HUES64 (cell line): Measurements from ENCODE around the gene TLCD3B.

Source experiments
- H3K27ac ChIP-seq: 2 replicates; pipeline ENCODE4 v1.7.0; 2013; ENCODE audit warnings: low read depth, low read length, inconsistent platforms
- H3K27me3 ChIP-seq: 2 replicates; pipeline ENCODE4 v1.6.1; 2013; ENCODE audit warnings: mild to moderate bottlenecking, low read length; ENCODE audit not compliant: insufficient read depth
- H3K36me3 ChIP-seq: 2 replicates; pipeline ENCODE4 v1.6.1; 2013; ENCODE audit warnings: mild to moderate bottlenecking, low read length; ENCODE audit not compliant: insufficient read depth
- H3K4me1 ChIP-seq: 2 replicates; pipeline ENCODE4 v1.6.1; 2013; ENCODE audit warnings: mild to moderate bottlenecking, low read length, moderate library complexity; ENCODE audit not compliant: insufficient read depth
- H3K4me3 ChIP-seq: 2 replicates; pipeline ENCODE4 v1.5.1; 2013; ENCODE audit warnings: mild to moderate bottlenecking, low read length, moderate library complexity
- H3K9ac ChIP-seq: 2 replicates; pipeline ENCODE4 v1.6.1; 2013; ENCODE audit warnings: mild to moderate bottlenecking, low read depth, low read length
- H3K9me3 ChIP-seq: 2 replicates; pipeline ENCODE4 v1.6.1; 2013; ENCODE audit warnings: low read depth, low read length; ENCODE audit not compliant: insufficient read depth
- WGBS: fragments of 150-250, 120-280 bp; methylation state at CpG from one replicate; pipeline ENCODE4 v1.1.7; 2013; ENCODE audit warnings: missing lambda C conversion rate; 5-methylcytosine and 5-hydroxymethylcytosine counted together

TLCD3B gene

DNA sequence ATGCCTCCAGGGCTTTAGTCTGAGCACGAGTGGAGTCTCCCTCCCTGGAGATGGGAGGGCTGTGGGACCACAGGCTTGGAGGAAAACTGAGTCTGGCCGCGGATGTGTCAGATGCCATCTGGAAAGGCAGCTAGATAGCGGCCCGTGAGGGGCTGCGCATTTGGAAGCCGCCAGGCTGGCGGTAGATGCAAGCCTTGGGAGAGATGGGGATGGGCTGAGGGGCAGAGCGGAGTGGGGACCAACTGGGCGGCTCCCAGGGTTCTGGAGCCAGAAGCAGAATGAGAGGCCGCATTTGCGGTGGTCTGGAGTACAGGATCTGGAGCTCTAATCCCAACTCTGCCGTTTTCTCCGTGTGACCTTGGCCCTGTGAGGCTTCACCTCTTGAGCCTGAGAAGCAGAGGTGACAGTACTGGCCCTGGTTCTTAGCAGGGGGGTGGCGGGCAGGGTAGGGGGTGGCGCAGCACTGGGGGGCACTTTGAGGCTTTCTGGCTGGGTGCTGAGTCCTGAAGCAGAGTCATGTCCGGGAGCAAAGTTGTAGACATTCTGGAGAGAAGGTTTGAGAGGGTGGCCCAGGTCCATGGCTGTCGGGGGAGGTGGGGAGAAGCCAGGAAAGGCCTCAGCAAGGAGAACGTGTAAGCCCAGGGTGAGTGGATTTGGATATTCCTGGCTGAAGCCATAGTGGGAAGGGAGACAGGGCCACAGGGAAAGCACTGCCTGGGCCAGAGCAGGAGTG lies 28.3 kb downstream of the TLCD3B start:
- Histone ChIP-seq H3K27ac (no peak overlapping the region), H3K9me3 (no peaks in the 10 kb centered on the region), H3K4me1 (0 out of 2 replicates have a peak, but pooled peaks cover 3% of the 10 kb centered on the region), H3K36me3 (peaks cover 31% of the 10 kb centered on the region; the same call in 1 of the 2 replicates), H3K9ac (no peak overlapping the region), H3K27me3 (no peaks in the 10 kb centered on the region), H3K4me3 (no peak overlapping the region)
- 91% methylated on average over 19 of the region's 19 CpGs for WGBS

DNA sequence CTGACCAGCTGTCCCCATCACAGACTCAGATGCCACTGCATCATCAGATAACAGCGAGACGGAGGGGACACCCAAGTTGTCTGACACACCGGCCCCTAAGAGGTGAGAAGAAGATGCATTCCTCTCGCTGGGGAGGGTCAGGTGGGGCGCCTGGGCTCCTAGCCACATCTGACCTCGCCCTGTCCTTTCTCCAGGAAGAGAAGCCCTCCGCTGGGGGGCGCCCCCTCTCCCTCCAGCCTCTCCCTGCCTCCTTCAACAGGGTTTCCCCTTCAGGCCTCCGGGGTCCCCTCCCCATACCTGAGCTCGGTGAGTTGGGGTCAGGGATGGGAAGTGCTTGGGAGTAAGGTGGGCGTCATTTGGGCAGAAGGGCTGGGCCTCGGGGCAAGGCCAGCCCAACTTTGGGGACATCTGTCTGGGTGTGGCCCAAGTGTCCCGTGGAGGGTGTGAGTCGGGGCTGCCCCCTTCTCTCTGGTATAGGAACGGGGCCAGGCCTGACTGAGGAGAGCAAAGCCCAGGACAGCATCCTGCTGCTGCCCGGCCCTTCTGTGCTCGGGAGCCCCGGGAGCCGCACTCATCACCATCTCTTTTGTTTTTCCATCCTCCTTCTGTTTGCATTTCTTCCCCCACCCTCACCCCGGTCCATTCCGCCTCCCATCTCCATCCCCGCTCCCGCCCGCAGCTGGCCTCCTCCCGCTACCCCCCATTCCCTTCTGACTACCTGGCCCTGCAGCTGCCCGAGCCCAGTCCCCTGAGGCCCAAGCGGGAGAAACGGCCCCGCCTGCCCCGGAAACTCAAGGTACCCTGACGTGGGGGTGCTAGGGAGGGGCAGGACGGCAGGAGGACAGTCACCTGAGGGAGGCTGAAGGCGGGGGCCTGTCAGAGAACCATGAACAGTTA lies 30.1 kb downstream of the TLCD3B start:
- Histone ChIP-seq H3K36me3 (peaks cover 30% of the 10 kb centered on the region; the same call in 1 of the 2 replicates), H3K9me3 (no peaks in the 10 kb centered on the region), H3K9ac (no peak overlapping the region), H3K4me1 (0 out of 2 replicates have a peak, but pooled peaks cover 3% of the 10 kb centered on the region), H3K27me3 (no peaks in the 10 kb centered on the region), H3K27ac (peak overlapping the region; percentile 41; the same call in 1 of the 2 replicates), H3K4me3 (no peak overlapping the region; the same call in 1 of the 2 replicates)
- 80% methylated on average over 33 of the region's 33 CpGs for WGBS

- H3K27ac ChIP-seq = no peak overlapping the region
- 94% methylated on average over 6 of the region's 6 CpGs for WGBS
- no peak overlapping the region for H3K9ac ChIP-seq
- H3K9me3 ChIP-seq = no peaks in the 10 kb centered on the region
- peaks cover 26% of the 10 kb centered on the region; the same call in 1 of the 2 replicates for H3K36me3 ChIP-seq
- H3K4me1 ChIP-seq = peaks cover 3% of the 10 kb centered on the region; the same call in 1 of the 2 replicates
- H3K27me3 ChIP-seq = no peaks in the 10 kb centered on the region
- H3K4me3 ChIP-seq = no peak overlapping the region
These were observed 31.5 kb downstream of the TLCD3B start for GRCh38 chr16:29999605-30000004.

DNA sequence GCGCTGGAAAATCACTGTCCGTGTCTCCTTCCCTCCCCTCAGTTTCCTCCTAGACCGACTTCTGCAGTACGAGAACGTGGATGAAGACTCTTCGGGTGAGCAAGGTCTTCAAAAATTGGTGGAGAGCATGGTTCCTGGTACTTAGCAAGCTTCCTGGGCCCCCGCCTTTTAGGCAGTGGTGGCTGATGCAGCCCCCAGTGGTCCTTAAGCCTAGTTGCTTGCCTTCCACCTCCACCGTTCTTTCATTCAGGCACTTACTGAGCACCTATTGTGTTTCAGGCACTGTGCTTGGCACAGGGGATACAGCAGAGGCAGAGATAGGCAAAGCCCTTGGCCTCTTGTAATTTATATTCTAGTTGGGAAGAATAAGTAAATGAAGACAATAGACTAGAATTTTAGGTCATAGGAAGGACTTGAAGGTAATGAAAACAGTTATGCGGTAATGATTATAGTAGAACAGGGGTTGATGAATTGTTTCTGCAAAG lies 34.3 kb downstream of the TLCD3B start:
- peak overlapping the region; percentile 93 for H3K4me3 ChIP-seq
- H3K9ac ChIP-seq = peak overlapping the region; percentile 66
- H3K27me3 ChIP-seq = no peaks in the 10 kb centered on the region
- peaks cover 3% of the 10 kb centered on the region; the same call in 1 of the 2 replicates for H3K4me1 ChIP-seq
- peaks cover 37% of the 10 kb centered on the region for H3K36me3 ChIP-seq
- no peaks in the 10 kb centered on the region for H3K9me3 ChIP-seq
- 34% methylated on average over 9 of the region's 9 CpGs for WGBS
- H3K27ac ChIP-seq = no peak overlapping the region

DNA sequence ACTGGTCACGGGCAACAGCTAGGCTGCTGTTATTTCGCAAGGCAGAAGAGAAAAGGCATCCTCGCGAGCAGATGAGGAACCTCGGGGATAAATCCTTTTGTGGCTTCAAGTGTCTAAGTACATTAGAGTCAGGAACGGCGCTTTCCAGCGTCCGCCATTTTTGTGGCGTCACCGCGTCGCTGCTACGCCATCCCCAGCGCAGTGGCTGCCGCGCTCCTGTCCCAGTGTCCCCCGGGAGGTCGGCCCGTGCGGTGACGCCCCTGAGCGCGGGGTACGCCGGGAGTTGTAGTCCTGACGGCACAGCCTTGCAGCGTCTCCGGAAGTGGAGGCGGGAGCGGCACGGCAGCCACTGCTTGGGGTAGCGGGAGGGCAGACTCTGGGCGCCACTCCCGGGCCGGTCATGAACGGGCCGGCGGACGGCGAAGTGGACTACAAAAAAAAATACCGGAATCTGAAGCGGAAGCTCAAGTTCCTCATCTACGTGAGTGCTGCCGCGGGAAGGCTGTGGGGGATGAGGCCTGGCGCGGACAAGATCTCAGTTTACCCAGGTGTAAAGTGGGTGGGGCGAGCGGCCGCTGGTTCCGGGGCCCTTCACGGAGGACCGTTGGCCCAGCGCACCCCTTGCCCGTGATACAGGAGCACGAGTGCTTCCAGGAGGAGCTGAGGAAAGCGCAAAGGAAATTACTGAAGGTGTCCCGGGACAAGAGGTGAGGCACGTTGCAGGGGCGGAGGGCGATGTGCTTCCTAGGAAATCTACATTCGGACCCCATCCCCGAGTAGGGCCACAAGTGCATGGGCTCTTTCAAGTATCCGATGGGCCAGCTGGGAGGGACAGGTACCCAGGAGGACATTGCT lies 34.9 kb downstream of the TLCD3B start, which contains the start of gene INO80E:
Gene INO80E (plus strand): TSS at position 331 of the 855 bp plus-strand sequence. CDS start 70 bp downstream, at position 401.
- under 1% methylated on average over 65 of the region's 65 CpGs for WGBS
- peak within 1 kb of the TSS; percentile 97 for H3K27ac ChIP-seq
- H3K4me3 ChIP-seq = peak within 1 kb of the TSS; percentile 93
- H3K27me3 ChIP-seq = no peaks in the 10 kb centered on the region
- H3K4me1 ChIP-seq = peaks cover 3% of the 10 kb centered on the region; the same call in 1 of the 2 replicates
- H3K9ac ChIP-seq = peak within 1 kb of the TSS; percentile 95
- H3K36me3 ChIP-seq = peaks cover 40% of the 10 kb centered on the region
- H3K9me3 ChIP-seq = no peaks in the 10 kb centered on the region

GRCh38 chr16:29995324-29995910 lies 35.7 kb downstream of the TLCD3B start, which contains the start of gene HIRIP3:
HIRIP3 (minus strand) TSS chr16:29995617; CDS start chr16:29995605, 12 bp downstream.
- peaks cover 46% of the 10 kb centered on the region for H3K36me3 ChIP-seq
- no peaks in the 10 kb centered on the region for H3K27me3 ChIP-seq
- H3K9ac ChIP-seq = peak within 1 kb of the TSS; percentile 95
- WGBS = under 1% methylated on average over 53 of the region's 53 CpGs
- H3K4me3 ChIP-seq = peak within 1 kb of the TSS; percentile 93
- peak within 1 kb of the TSS; percentile 97 for H3K27ac ChIP-seq
- peaks cover under 1% of the 10 kb centered on the region; the same call in 1 of the 2 replicates for H3K4me1 ChIP-seq
- H3K9me3 ChIP-seq = no peaks in the 10 kb centered on the region

- WGBS = 23% methylated on average over 24 of the region's 24 CpGs
- Histone ChIP-seq H3K27me3 (no peaks in the 10 kb centered on the region), H3K36me3 (peaks cover 53% of the 10 kb centered on the region), H3K4me1 (no peaks in the 10 kb centered on the region; the same call in 1 of the 2 replicates), H3K4me3 (peak overlapping the region; percentile 93), H3K9ac (peak overlapping the region; percentile 95), H3K27ac (peak overlapping the region; percentile 97), H3K9me3 (no peaks in the 10 kb centered on the region)
These were observed 36.3 kb downstream of the TLCD3B start for GRCh38 chr16:29994600-29995323.

DNA sequence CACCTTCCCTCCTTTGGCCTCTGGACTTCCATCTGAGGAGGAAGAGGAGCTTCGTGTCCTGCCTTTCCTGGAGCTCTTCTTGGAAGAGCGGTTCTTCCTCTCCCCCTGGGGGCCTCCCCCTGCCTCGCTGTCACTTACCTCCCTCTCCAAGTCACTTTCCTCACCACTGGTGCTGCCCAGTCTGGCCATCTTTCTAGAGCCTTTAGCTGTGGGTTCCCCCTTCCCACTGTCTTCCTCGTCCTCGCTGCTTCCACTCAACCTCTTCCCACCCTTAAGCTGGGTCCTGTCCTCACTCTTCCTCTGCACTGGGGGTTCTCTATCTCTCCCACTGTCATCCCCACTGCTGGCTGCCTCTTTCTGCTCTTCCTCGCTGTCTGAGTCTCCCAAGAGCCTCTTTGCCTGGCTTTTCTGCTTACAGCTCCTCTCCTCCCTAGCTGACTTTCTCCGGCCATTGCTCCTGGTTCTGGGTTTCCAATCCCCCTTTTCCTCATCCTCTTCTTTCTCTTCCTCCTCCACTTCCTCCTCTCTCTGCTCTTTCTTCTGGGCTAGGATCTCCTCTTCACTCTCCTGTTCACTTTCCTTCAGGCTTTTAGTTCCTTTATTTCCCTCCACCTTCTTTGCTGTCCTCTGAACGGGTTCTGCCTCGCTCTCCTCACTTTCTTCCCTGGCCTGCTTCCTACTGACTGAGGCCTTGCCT lies 37.0 kb downstream of the TLCD3B start:
- no peaks in the 10 kb centered on the region for H3K27me3 ChIP-seq
- H3K9me3 ChIP-seq = no peaks in the 10 kb centered on the region
- H3K4me1 ChIP-seq = no peaks in the 10 kb centered on the region; the same call in 1 of the 2 replicates
- WGBS = 91% methylated on average over 9 of the region's 9 CpGs
- H3K27ac ChIP-seq = no peak overlapping the region
- peaks cover 55% of the 10 kb centered on the region for H3K36me3 ChIP-seq
- H3K4me3 ChIP-seq = no peak overlapping the region; the same call in 1 of the 2 replicates
- H3K9ac ChIP-seq = no peak overlapping the region

DNA sequence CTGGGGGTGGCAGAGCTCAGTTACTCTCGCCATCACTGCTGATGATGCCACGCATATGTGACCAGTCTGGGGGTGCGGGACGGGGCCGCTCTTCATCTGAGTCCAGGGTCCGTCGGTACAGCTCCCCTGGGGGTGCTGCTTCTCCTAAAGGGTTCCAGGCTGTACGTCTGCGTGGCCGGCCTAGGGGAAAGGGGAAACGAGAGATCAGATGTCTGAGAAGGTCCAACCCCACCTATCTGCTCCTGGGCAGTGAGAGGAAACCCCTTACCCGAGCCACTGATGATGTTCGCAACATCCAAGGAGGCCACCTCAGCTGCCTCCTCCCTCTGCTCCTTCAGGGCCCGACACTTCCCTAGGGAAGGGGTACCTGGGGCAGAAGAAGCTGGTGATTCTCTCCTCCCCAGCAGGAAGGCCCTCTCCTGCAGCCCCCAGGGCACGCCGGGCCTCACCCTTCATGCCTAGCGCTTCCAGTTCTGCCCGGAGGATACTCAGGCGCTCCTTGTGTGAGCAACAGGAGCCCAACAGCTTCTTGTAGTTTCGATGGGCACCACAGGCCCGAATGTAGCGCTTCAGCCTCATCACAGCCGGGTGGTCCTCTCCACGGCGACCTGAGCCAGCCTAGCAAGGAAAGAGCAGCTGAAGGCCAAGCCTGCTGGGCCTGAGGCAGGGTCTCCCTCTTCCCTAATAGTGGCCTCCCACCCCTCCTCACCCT lies 37.7 kb downstream of the TLCD3B start:
- no peaks in the 10 kb centered on the region; the same call in 1 of the 2 replicates for H3K4me1 ChIP-seq
- H3K27me3 ChIP-seq = no peaks in the 10 kb centered on the region
- no peak overlapping the region for H3K9ac ChIP-seq
- H3K9me3 ChIP-seq = no peaks in the 10 kb centered on the region
- WGBS = 95% methylated on average over 25 of the region's 25 CpGs
- H3K27ac ChIP-seq = no peak overlapping the region
- peaks cover 59% of the 10 kb centered on the region for H3K36me3 ChIP-seq
- H3K4me3 ChIP-seq = no peak overlapping the region
